ENCODE measurements around the gene LTBP1. TPM values are rescaled to one million over a fixed set of nuclear protein-coding genes. Genes with fewer than 3 reads are reported as not detected.

The LTBP1 gene
- total RNA-seq, 4 donors from 2014 or later = 15.8 to 56.7 (median 28.3) TPM

DNA sequence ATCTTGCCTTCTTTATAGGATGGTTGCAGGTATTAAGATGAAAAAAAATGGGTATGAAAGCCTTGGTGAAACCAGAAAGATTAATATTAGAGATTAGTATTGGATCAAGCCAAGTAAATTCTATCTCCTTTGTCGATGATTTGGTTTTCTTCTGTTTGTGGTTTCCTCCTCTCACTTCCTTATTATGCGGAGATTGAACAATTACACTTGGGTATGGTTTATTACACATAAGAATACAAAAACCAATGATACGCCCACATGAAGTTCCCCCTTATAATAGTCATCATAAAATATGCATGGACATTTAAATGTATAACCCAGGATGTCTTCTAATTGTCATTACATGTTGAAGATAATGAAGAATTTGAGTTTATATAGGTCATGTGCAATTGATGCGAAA is 4.9 kb downstream of the LTBP1 start:
- no peaks in the 10 kb centered on the region for H3K36me3 ChIP-seq
- H3K4me3 ChIP-seq = no peak overlapping the region
- no peak for DNase-seq
- H3K4me1 ChIP-seq = peaks cover 0 to 15% (median 7%) of the 10 kb centered on the region in 4 donors
- H3K27ac ChIP-seq = no peak overlapping the region
- no peak for TF ChIP-seq POLR2AphosphoS5 (IDR thresholded peaks at IDR 0.05)
- no peak for TF ChIP-seq POLR2A (IDR thresholded peaks at IDR 0.05)
- no peak for TF ChIP-seq EP300 (IDR thresholded peaks at IDR 0.05; ENCODE audit: low read depth)
- TF ChIP-seq, protein P1, sequence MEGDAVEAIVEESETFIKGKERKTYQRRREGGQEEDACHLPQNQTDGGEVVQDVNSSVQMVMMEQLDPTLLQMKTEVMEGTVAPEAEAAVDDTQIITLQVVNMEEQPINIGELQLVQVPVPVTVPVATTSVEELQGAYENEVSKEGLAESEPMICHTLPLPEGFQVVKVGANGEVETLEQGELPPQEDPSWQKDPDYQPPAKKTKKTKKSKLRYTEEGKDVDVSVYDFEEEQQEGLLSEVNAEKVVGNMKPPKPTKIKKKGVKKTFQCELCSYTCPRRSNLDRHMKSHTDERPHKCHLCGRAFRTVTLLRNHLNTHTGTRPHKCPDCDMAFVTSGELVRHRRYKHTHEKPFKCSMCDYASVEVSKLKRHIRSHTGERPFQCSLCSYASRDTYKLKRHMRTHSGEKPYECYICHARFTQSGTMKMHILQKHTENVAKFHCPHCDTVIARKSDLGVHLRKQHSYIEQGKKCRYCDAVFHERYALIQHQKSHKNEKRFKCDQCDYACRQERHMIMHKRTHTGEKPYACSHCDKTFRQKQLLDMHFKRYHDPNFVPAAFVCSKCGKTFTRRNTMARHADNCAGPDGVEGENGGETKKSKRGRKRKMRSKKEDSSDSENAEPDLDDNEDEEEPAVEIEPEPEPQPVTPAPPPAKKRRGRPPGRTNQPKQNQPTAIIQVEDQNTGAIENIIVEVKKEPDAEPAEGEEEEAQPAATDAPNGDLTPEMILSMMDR (IDR thresholded peaks at IDR 0.05) = no peak
- WGBS, 2 donors (ENCODE audit: low coverage in 1 of 2) = 56 to 59% methylated on average over 4 of the region's 4 CpGs
- no peaks in the 10 kb centered on the region for H3K9me3 ChIP-seq
- intact Hi-C loops (cut with DNase I; ENCODE audit: low total_unique reads) = no loop called here
- H3K27me3 ChIP-seq = peaks cover 4% of the 10 kb centered on the region
- in situ Hi-C loops (cut with MboI; ENCODE audit: low pct_ligation_motif_present in 1 of 4, low pct_unique_long_range_greater_than_20kb in 1 of 4, low sequenced_read_pairs in 3 of 4) = loop anchor here in 1 of 4 donors (5.0 kb wide), 1 partner anchor 81 kb away; no protein-coding TSS in a partner anchor

DNA sequence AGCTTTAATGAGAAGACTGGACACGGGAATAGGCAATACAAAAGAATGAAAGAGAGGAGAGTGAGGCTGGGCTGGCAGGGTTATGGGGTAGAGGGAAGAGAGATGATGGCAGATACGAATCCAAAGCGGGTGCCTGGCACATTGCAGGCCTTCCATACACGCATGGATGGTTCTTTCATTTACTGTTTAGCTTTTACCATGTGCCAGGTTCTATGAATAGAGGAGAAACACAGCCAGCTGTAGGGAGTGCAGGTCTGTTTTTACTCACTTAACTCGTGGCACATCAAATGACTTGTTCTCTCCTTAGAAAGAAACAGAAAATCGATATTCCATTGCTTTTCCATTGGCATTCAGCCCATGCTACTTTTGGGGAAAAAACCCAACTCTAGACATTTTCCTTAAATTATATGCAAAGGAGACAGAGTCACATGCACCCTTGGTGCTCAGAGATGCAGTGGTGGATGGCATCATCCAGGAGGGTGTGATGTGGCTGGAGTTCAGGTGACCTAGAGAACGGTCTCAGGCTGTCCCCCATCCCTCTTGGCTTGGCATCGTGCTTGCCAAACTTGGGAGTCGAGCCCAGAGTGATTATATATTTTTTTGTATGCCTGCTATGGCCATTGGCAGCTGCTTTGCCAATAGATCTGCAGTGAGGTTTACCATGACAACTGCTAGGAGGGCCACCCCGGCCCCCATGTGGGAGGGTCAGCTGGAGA is 6.2 kb downstream of the LTBP1 start:
- intact Hi-C loops (cut with DNase I; ENCODE audit: low total_unique reads) (no loop called here), in situ Hi-C loops (cut with MboI; ENCODE audit: low pct_ligation_motif_present in 1 of 4, low pct_unique_long_range_greater_than_20kb in 1 of 4, low sequenced_read_pairs in 3 of 4) (loop anchor here in 1 of 4 donors (5.0 kb wide), 1 partner anchor 79 kb away; no protein-coding TSS in a partner anchor)
- no peak for DNase-seq
- no peak overlapping the region for H3K27ac ChIP-seq
- 77 to 82% methylated on average over 7 to 10 of the region's 10 CpGs for WGBS, 2 donors (ENCODE audit: low coverage in 1 of 2)
- TF ChIP-seq POLR2AphosphoS5 (IDR thresholded peaks at IDR 0.05) (no peak), POLR2A (IDR thresholded peaks at IDR 0.05) (no peak), EP300 (IDR thresholded peaks at IDR 0.05; ENCODE audit: low read depth) (no peak)
- TF ChIP-seq, protein P1 (IDR thresholded peaks at IDR 0.05) = no peak
- H3K4me3 ChIP-seq = no peak overlapping the region
- H3K9me3 ChIP-seq = no peaks in the 10 kb centered on the region
- no peaks in the 10 kb centered on the region for H3K36me3 ChIP-seq
- H3K4me1 ChIP-seq = peaks cover 0 to 12% (median 6%) of the 10 kb centered on the region in 4 donors
- H3K27me3 ChIP-seq = peaks cover 4% of the 10 kb centered on the region

DNA sequence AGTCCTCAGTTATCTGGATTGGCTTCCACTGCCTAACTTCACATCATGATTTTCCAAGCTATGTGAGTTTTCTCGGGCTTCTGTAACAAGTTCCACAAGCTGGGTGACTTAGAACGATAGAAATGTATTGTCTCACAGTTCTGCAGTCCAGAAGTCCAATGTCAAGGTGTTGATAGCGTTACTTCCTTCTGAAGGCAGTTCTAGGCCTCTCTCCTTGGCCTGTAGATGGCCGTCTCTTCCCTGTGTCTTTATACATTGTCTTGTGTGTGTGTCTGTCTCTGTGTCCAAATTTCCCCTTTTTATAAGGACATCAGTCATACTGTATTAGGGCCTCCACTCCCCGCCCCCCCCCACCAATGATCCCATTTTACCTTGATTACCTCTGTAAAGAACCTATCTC is 7.5 kb downstream of the LTBP1 start:
- Histone ChIP-seq H3K36me3 (no peaks in the 10 kb centered on the region), H3K27me3 (no peaks in the 10 kb centered on the region), H3K4me1 (peaks cover 0 to 5% (median 0%) of the 10 kb centered on the region in 4 donors), H3K9me3 (no peaks in the 10 kb centered on the region), H3K27ac (no peak overlapping the region), H3K4me3 (no peak overlapping the region)
- TF ChIP-seq, protein P1 (IDR thresholded peaks at IDR 0.05) = no peak
- TF ChIP-seq POLR2AphosphoS5 (IDR thresholded peaks at IDR 0.05) (no peak), POLR2A (IDR thresholded peaks at IDR 0.05) (no peak), EP300 (IDR thresholded peaks at IDR 0.05; ENCODE audit: low read depth) (no peak)
- in situ Hi-C loops (cut with MboI; ENCODE audit: low pct_ligation_motif_present in 1 of 4, low pct_unique_long_range_greater_than_20kb in 1 of 4, low sequenced_read_pairs in 3 of 4) (loop anchor here in 1 of 4 donors (5.0 kb wide), 1 partner anchor 78 kb away; no protein-coding TSS in a partner anchor), intact Hi-C loops (cut with DNase I; ENCODE audit: low total_unique reads) (no loop called here)
- WGBS, 2 donors (ENCODE audit: low coverage in 1 of 2) = 84% methylated on average over 5 of the region's 5 CpGs; no CpG with 5 or more reads in 1 of the 2 donors
- no peak for DNase-seq

- TF ChIP-seq EP300 (IDR thresholded peaks at IDR 0.05; ENCODE audit: low read depth) = no peak
- H3K27ac ChIP-seq = no peak overlapping the region
- in situ Hi-C loops (cut with MboI; ENCODE audit: low pct_ligation_motif_present in 1 of 4, low pct_unique_long_range_greater_than_20kb in 1 of 4, low sequenced_read_pairs in 3 of 4) (no loop called here), intact Hi-C loops (cut with DNase I; ENCODE audit: low total_unique reads) (no loop called here)
- H3K4me1 ChIP-seq = no peaks in the 10 kb centered on the region
- no peaks in the 10 kb centered on the region for H3K9me3 ChIP-seq
- DNase-seq = no peak
- H3K36me3 ChIP-seq = no peaks in the 10 kb centered on the region
- no peaks in the 10 kb centered on the region for H3K27me3 ChIP-seq
- H3K4me3 ChIP-seq = no peak overlapping the region
Measured at GRCh38 chr2:32958821-32959220, 12.1 kb downstream of the LTBP1 start.

Data from transverse colon (tissue), 4 donors.